Effector CD4-positive, alpha-beta T cell (primary cell): ENCODE results near the gene CCDC201.

ENCODE experiments used
- DNase-seq: peaks from one replicate; pipeline ENCODE4 v3.0.0-alpha.2; 2020

Gene CCDC201

DNA sequence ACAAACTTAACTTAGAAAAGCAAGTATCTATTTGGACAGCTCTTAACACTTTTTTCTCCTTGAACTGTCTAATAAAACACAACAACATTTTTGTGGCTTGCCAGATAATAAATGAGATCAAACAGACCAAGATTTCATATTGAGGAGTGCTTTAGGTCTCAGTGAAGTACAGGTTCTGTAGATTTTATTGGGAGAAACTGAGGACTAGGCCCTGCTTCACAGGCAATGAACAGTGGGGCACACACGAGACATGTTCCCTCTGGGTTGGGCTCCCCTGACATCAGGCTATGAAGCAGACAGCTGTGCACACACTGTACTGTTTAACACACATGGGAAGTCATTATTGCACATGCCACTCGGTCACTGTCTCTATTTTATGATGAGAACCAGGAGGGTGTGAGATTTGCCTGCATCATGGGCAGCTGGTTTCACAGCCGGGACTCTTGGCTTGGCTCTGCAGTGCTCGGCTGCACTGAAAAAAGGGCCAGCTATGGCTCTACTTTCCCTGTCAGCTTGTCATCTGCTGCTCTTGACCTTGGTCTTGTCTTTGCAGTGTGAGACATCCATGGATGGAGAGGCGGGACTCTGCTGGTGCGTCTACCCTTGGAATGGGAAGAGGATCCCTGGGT, 19.6 kb upstream of the CCDC201 start:
- no peak for DNase-seq

- no peak for DNase-seq
Observed at GRCh38 chr7:45891462-45892402, 18.9 kb upstream of the CCDC201 start.

- no peak for DNase-seq
Observed at GRCh38 chr7:45890902-45891461, 18.1 kb upstream of the CCDC201 start.

DNA sequence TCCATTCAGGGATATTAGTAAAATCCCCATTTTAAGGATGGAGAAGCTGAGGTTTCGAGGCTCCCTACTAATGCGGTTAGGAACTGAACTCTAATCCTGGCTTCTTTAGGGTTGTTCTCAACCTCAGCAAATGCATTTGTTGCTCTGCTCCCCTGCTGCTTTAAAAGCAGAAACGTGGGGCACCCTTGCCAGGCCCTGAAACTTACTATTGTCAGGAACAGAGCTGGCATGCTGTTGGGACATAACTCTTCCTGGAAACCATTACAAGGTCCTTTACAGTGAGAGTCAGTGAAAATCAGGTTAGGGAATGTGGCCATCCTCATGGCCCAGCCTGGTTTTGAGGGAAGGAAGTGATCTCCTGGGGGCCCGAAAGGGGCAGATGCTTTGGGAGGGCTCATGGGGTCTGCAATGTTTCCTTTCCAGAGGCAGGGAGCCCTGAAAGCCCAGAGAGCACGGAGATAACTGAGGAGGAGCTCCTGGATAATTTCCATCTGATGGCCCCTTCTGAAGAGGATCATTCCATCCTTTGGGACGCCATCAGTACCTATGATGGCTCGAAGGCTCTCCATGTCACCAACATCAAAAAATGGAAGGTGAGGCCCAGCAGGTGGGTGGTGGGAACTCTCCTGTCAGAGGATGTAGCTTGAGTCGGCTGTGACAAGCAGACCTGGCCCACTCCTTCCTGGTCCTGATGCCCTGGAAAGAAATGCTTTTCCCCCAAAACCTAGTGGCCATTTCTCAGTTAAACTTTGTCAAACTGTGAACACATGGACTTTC, 17.4 kb upstream of the CCDC201 start:
- DNase-seq = no peak

GRCh38 chr7:45889367-45890067, 16.6 kb upstream of the CCDC201 start:
- DNase-seq = no peak

DNA sequence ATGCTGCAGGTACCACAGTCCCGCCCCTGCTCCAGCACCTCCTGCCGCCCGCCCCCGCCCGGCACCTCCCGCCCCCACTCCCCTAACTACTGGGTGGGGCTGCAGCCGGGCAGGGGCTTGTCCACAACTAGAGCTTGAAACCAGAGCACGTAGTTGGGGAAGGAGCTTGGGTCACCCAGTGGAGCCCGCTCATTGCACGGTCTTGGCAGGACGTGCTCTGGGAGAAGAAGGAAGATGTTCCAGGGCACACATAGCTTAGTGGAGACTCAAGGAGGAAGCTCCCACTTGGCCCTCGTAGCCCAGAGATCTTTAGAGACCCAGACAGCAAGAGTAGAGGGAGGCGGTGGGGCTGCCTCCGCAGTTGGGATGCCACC, 16.1 kb upstream of the CCDC201 start:
- no peak for DNase-seq

- no peak for DNase-seq
Observed at GRCh38 chr7:45888185-45888992, 15.5 kb upstream of the CCDC201 start, which contains the start of gene IGFBP1. TSS of gene IGFBP1 (plus strand) at chr7:45888488. CDS start at chr7:45888653, 165 bp downstream.

DNA sequence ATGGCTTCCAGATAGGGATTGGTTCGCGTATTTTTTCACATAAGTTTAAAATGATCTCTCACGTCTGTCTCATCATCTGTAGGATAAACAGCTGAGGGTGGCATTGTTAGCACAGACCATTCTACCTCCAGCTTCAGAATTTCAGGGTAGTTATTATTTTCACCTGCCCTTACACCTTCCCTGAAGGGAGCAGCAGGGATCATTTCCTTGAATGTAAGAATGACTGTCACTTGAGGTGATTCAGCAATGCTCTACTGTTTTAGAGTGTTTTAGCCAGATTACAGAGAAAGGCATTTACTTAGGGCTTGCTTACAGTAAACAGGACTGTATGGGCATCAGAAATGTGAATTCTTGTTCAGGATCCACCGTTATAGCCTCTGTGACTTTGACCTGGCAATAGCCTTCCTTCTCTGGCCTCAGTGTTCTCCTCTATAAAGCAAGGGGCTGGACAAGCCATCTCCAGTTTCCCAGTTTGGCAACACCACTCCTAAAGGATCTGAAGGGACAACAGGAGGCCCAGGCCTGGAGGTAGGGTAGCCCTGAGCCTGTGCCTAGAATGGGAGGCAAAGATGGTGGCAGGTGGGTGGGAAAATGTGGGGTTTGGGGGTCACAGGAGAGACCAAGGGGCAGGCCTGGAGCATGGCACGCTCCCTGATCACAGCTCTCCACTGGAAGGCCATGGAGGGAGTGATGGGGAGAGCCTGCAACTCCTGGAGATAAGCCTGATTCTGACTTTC, 14.2 kb upstream of the CCDC201 start:
- DNase-seq = no peak

GRCh38 chr7:45885264-45885882, 12.5 kb upstream of the CCDC201 start:
- no peak for DNase-seq

GRCh38 chr7:45884136-45884535, 11.3 kb upstream of the CCDC201 start:
- DNase-seq = no peak

- no peak for DNase-seq
Observed at GRCh38 chr7:45882465-45882810, 9.6 kb upstream of the CCDC201 start.

DNA sequence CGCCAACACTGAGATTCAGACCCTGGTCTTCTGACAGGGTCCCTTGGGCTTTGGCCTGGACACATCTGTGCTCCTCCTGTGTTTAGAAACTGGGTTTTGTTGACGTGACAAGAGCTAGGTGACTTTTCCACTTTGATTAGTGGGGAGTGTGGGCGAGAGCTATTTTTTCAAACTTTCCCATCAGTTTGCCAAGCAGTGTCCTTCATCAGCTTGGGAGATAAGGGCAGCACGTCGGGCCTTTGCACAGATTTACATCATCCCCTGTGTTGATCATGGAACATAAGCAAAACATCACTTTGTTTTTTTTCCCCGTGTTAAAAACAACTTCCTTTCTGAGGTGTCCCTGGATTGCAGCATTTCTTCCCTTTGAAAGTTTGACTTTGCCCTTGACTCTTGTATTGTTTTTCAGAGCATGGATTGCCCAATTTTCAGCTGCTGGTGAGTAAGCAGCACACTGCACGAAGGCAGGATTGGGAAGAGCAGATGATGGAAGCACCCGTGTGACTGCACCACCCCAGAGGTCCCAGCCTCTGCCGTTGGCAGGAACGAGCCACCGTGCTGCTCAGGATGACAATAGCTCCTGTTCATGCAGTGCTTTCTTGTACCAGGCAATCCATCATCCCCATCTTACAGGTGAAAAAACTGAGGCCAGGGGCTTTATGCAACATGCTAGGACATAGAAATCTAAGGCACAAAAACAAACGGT, 9.0 kb upstream of the CCDC201 start:
- DNase-seq = no peak

- no peak for DNase-seq
Observed at GRCh38 chr7:45881280-45881758, 8.4 kb upstream of the CCDC201 start.

- no peak for DNase-seq
Observed at GRCh38 chr7:45880433-45880860, 7.6 kb upstream of the CCDC201 start.

- no peak for DNase-seq
Observed at GRCh38 chr7:45878457-45879144, 5.7 kb upstream of the CCDC201 start.

DNA sequence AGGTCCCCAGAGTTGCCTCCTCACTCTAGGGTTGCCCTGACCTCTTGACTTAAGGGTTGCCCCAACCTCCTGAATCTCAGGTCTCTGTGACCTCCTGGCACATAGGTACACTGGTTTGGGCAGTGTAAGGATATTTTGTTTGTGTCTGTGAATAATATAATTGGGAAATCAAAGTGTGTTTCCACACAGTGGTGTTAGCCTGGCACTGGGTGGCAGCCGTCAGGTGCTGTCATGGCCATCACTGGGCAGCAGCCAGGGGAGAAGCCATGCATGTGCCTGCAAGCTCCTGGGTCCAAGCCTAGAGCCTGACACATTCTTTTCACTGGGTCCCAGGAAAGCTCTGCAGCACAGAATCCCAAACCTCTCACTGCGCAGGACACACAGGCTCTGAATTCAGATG, 3.6 kb upstream of the CCDC201 start:
- no peak for DNase-seq

- DNase-seq = no peak
Observed at GRCh38 chr7:45874408-45875131, 1.7 kb upstream of the CCDC201 start.

DNA sequence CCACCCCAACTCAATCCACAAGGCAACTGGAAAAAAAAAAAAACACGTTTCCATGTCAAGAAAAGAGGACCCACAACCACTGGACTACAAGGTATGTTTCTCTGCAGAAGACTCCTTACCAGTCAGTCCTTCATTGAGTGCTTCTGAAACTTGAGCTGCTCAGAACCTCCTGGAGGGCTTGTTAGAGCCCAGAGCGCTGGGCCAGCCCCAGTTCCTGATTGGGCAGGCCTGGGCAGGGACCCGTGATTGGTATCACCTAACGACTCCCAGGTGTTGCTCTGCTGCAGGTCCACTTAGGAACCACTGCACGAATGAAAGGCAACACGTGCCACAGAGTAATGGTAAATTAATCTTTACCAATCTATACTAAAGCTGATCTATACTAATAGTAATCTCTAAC, 473 bp upstream of the CCDC201 start:
- DNase-seq = no peak
